Measurements from ENCODE around the gene BEND5.

Gene BEND5

GRCh38 chr1:48679859-48680258 is 96.8 kb downstream of the BEND5 start:
- H3K4me3 ChIP-seq (replicated peaks; ENCODE audit: low read depth, low read length) = no peak overlapping the region
- no peak for DNase-seq (ENCODE audit: low read depth)
- TF ChIP-seq, protein P1, sequence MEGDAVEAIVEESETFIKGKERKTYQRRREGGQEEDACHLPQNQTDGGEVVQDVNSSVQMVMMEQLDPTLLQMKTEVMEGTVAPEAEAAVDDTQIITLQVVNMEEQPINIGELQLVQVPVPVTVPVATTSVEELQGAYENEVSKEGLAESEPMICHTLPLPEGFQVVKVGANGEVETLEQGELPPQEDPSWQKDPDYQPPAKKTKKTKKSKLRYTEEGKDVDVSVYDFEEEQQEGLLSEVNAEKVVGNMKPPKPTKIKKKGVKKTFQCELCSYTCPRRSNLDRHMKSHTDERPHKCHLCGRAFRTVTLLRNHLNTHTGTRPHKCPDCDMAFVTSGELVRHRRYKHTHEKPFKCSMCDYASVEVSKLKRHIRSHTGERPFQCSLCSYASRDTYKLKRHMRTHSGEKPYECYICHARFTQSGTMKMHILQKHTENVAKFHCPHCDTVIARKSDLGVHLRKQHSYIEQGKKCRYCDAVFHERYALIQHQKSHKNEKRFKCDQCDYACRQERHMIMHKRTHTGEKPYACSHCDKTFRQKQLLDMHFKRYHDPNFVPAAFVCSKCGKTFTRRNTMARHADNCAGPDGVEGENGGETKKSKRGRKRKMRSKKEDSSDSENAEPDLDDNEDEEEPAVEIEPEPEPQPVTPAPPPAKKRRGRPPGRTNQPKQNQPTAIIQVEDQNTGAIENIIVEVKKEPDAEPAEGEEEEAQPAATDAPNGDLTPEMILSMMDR (IDR thresholded peaks at IDR 0.05; ENCODE audit: low read length, missing control alignments) = no peak

DNA sequence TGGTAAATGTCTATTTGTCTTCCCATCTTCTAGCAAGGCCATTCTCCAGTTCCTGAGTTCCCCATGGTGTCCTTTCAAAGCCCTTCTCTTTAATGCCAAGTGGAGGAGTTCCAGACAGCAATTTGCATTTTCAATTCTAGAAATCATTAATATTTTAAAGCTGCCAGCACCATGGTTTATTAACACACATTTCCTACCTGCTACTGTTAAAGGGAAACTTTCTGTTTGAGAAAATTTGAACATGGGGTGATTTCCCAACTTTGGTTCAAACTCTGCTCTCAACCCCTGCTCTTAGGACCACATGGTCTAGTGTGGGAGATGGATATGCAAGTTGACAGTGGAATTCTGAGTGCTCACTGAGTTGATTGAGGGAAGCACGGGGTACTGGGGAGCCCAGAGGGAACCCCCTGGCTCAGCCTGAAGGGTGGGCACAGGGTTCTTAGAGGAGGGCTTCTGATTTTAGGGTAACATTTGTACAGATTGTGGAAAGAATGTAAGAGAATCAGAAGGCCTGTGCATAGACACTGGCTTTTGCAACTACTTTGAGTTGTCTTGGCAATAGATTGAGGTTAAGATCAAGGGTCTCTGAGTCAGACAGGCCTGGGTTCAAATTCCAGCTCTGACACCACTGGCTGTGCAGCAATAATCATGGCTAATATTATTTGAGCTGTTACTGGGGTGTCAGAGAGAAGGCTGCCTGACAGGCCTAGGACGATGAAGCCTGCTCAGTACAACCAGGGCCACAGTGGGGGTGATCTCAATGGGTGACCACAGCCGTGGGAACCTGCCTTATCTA is 97.8 kb downstream of the BEND5 start:
- DNase-seq (ENCODE audit: low read depth) = no peak
- H3K4me3 ChIP-seq (replicated peaks; ENCODE audit: low read depth, low read length) = no peak overlapping the region

More for the DNA sequence above, 97.8 kb downstream of the BEND5 start:
- TF ChIP-seq, protein P1 (IDR thresholded peaks at IDR 0.05; ENCODE audit: low read length, missing control alignments) = no peak

Measured in fibroblast of pulmonary artery (primary cell).